ENCODE results near the gene EXT2.
A peak's percentile ranks its signal among the peaks of the same experiment; 100 is the strongest.

EXT2 gene

GRCh38 chr11:44095506-44096359 lies at the start of gene EXT2:
Gene EXT2 (plus strand): TSS chr11:44095678. CDS start chr11:44107713, 12,035 bp downstream.
- Mint-ChIP-seq H3K9me3 (ENCODE audit: low read depth) (no peaks in the 10 kb centered on the region), H3K27ac (peak within 1 kb of the TSS; percentile 56), H3K4me3 (peak within 1 kb of the TSS; percentile 90), H3K36me3 (no peaks in the 10 kb centered on the region), H3K4me1 (ENCODE audit: low read depth) (peaks cover 40% of the 10 kb centered on the region), H3K27me3 (no peaks in the 10 kb centered on the region)

- H3K27ac Mint-ChIP-seq, result no peak overlapping the region
- no peak overlapping the region for H3K4me3 Mint-ChIP-seq
- H3K36me3 Mint-ChIP-seq, result peaks cover 3% of the 10 kb centered on the region
- no peaks in the 10 kb centered on the region for H3K4me1 Mint-ChIP-seq (ENCODE audit: low read depth)
- peaks cover 5% of the 10 kb centered on the region for H3K9me3 Mint-ChIP-seq (ENCODE audit: low read depth)
- peaks cover 3% of the 10 kb centered on the region for H3K27me3 Mint-ChIP-seq
These were observed 49.3 kb upstream of the EXT2 start for GRCh38 chr11:44046182-44046581.

GRCh38 chr11:44047298-44047697 lies 48.2 kb upstream of the EXT2 start:
- no peaks in the 10 kb centered on the region for H3K36me3 Mint-ChIP-seq
- H3K9me3 Mint-ChIP-seq (ENCODE audit: low read depth), result no peaks in the 10 kb centered on the region
- H3K4me3 Mint-ChIP-seq, result no peak overlapping the region
- H3K27ac Mint-ChIP-seq, result no peak overlapping the region
- peaks cover 3% of the 10 kb centered on the region for H3K27me3 Mint-ChIP-seq
- no peaks in the 10 kb centered on the region for H3K4me1 Mint-ChIP-seq (ENCODE audit: low read depth)

- Mint-ChIP-seq H3K27ac (no peak within 1 kb of the TSS), H3K27me3 (peaks cover 3% of the 10 kb centered on the region), H3K4me1 (ENCODE audit: low read depth) (no peaks in the 10 kb centered on the region), H3K4me3 (no peak within 1 kb of the TSS), H3K36me3 (no peaks in the 10 kb centered on the region), H3K9me3 (ENCODE audit: low read depth) (no peaks in the 10 kb centered on the region)
These were observed 47.5 kb upstream of the EXT2 start, which contains the start of gene ACCSL for GRCh38 chr11:44047931-44048431. Gene ACCSL (plus strand): TSS chr11:44047981. CDS start chr11:44048037, 56 bp downstream.

DNA sequence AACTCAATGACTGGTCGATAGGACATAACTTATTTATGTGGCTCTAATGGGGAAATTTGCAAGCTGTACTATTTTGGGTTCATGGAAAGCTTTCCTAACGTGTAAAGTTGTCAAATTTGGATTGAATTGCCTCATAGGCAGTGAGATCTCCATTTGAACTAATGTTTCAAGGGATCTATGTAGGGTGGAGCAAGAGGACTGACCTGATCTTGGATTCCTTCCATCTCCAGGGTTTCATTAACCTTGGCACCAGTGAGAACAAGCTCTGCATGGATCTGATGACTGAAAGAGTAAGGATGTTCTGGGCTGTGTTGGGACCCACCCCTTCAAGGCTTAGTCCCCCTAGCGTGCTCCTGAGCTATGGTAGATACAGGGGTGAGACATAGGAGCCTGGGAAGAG lies 45.6 kb upstream of the EXT2 start:
- Mint-ChIP-seq H3K4me1 (ENCODE audit: low read depth) (no peaks in the 10 kb centered on the region), H3K9me3 (ENCODE audit: low read depth) (no peaks in the 10 kb centered on the region), H3K27ac (no peak overlapping the region), H3K4me3 (no peak overlapping the region), H3K27me3 (peaks cover 3% of the 10 kb centered on the region), H3K36me3 (no peaks in the 10 kb centered on the region)

GRCh38 chr11:44051171-44051570 lies 44.3 kb upstream of the EXT2 start:
- no peak overlapping the region for H3K27ac Mint-ChIP-seq
- H3K4me1 Mint-ChIP-seq (ENCODE audit: low read depth), result no peaks in the 10 kb centered on the region
- H3K4me3 Mint-ChIP-seq, result no peak overlapping the region
- no peaks in the 10 kb centered on the region for H3K9me3 Mint-ChIP-seq (ENCODE audit: low read depth)
- H3K27me3 Mint-ChIP-seq, result peaks cover 3% of the 10 kb centered on the region
- H3K36me3 Mint-ChIP-seq, result no peaks in the 10 kb centered on the region

GRCh38 chr11:44057340-44057739 lies 38.1 kb upstream of the EXT2 start:
- H3K4me3 Mint-ChIP-seq, result no peak overlapping the region
- no peaks in the 10 kb centered on the region for H3K36me3 Mint-ChIP-seq
- H3K27ac Mint-ChIP-seq, result no peak overlapping the region
- H3K9me3 Mint-ChIP-seq (ENCODE audit: low read depth), result no peaks in the 10 kb centered on the region
- H3K4me1 Mint-ChIP-seq (ENCODE audit: low read depth), result no peaks in the 10 kb centered on the region
- no peaks in the 10 kb centered on the region for H3K27me3 Mint-ChIP-seq

DNA sequence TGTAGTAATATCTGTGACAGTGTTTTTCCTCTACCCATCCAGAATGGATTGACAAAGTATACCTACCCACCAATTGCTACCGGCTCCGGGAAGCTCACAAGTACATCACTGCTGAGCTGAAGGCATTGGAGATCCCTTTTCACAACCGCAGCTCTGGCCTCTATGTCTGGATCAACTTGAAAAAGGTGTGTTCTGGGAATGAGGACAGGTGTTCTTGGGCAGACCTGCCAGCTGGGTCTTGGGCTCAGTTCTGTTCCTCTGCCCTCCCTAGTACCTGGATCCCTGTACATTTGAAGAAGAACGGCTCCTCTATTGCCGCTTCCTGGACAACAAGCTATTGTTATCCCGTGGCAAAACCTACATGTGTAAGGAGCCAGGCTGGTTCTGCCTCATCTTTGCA lies 37.2 kb upstream of the EXT2 start:
- H3K4me3 Mint-ChIP-seq, result no peak overlapping the region
- no peaks in the 10 kb centered on the region for H3K9me3 Mint-ChIP-seq (ENCODE audit: low read depth)
- no peaks in the 10 kb centered on the region for H3K36me3 Mint-ChIP-seq
- no peaks in the 10 kb centered on the region for H3K4me1 Mint-ChIP-seq (ENCODE audit: low read depth)
- no peak overlapping the region for H3K27ac Mint-ChIP-seq
- H3K27me3 Mint-ChIP-seq, result no peaks in the 10 kb centered on the region

DNA sequence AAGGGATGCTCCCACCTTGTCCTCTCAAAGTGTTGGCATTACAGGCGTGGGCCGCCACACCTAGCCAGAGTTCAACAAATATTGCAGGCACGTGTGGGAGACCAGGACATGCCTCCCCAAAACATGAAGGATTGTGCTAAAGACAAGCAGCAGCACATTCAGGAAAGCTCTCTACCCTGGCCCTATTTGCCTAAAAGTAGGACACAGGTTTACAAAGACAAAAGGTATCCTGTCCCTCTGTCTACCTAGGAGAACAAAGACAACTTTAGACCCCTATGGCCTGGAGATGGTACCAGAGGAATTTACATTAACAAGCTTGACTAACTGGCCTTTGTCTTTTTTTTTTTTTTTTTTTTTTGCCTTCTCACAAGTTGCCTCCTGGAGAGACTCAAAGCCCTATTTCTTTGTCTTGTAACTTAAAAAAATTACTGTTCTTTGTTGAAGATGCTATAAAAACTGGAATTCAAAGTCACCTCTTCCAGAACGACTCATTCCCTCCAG lies 30.3 kb upstream of the EXT2 start:
- peak overlapping the region; percentile 89 for H3K4me3 Mint-ChIP-seq

GRCh38 chr11:44065841-44066731 lies 29.4 kb upstream of the EXT2 start, which contains the start of gene ACCS:
Gene ACCS (plus strand): TSS chr11:44066270. CDS start chr11:44067628, 1,358 bp downstream.
- H3K36me3 Mint-ChIP-seq, result peaks cover 4% of the 10 kb centered on the region
- no peaks in the 10 kb centered on the region for H3K27me3 Mint-ChIP-seq
- H3K27ac Mint-ChIP-seq, result peak within 1 kb of the TSS; percentile 84
- no peaks in the 10 kb centered on the region for H3K9me3 Mint-ChIP-seq (ENCODE audit: low read depth)
- H3K4me3 Mint-ChIP-seq, result peak within 1 kb of the TSS; percentile 89
- H3K4me1 Mint-ChIP-seq (ENCODE audit: low read depth), result peaks cover 30% of the 10 kb centered on the region

More for the DNA sequence above, 30.3 kb upstream of the EXT2 start:
- H3K4me1 Mint-ChIP-seq (ENCODE audit: low read depth), result peaks cover 28% of the 10 kb centered on the region
- H3K27ac Mint-ChIP-seq, result peak overlapping the region; percentile 84
- H3K36me3 Mint-ChIP-seq, result peaks cover 4% of the 10 kb centered on the region
- no peaks in the 10 kb centered on the region for H3K9me3 Mint-ChIP-seq (ENCODE audit: low read depth)
- no peaks in the 10 kb centered on the region for H3K27me3 Mint-ChIP-seq

DNA sequence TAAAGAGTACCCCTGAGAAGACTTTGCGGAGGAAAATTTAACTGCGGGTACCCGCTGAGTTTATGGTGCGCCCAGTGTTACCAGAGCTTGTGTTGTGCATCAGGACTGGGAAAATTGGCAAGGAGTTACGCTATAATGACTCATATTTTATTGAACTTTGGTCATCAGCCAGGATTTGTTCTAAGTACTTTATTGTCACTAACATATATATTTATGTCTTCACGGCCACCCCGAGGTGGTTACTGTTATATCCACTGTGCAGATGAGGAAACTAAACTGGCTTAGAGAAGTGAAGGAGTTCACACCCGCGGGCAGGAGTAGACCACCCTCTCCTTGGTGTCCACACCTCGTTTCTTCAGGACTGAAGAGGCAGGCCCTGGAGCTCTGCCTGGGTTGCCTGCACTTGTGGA lies 28.7 kb upstream of the EXT2 start:
- Mint-ChIP-seq H3K27ac (peak overlapping the region; percentile 84), H3K36me3 (peaks cover 4% of the 10 kb centered on the region), H3K9me3 (ENCODE audit: low read depth) (no peaks in the 10 kb centered on the region), H3K4me3 (peak overlapping the region; percentile 89), H3K4me1 (ENCODE audit: low read depth) (peaks cover 30% of the 10 kb centered on the region), H3K27me3 (no peaks in the 10 kb centered on the region)

DNA sequence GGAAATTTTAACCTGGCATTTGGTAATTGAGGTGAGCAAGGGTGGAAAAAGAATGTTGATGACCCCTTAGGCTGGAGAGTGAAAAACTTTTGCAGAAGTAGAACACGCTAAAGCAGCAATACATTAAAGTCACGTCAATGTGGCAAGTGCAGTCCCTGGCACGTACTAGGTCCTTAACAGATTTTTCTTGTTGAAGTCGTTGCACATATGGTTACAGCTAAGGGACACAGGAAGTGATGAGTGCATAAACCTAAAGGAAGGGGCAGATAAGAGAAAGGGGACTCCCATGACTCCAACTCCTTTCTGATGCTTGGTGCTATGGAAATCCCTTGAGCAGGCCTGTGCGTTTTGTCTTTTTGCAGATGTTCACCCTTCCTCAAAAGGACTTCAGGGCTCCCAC lies 28.2 kb upstream of the EXT2 start:
- Mint-ChIP-seq H3K27ac (no peak overlapping the region), H3K4me3 (peak overlapping the region; percentile 89), H3K4me1 (ENCODE audit: low read depth) (peaks cover 30% of the 10 kb centered on the region), H3K36me3 (peaks cover 4% of the 10 kb centered on the region), H3K9me3 (ENCODE audit: low read depth) (no peaks in the 10 kb centered on the region), H3K27me3 (no peaks in the 10 kb centered on the region)

DNA sequence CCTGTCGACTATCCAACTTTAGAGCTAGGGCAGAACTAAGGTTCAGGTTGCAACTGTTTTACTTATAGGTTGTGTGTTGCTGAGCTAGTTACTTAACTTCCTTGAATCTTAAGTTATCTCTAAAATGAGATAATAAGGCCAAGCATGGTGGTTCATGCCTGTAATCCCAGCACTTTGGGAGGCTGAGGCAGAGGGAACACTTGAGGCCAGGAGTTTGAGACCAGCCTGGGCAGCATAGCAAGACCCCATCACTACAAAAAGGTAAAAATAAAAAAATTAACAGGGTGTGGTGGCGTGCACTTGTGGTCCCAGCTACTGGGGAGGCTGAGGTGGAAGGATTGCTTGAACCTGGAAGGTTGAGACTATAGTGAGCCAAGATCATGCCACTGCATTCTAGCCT lies 27.3 kb upstream of the EXT2 start:
- Mint-ChIP-seq H3K27me3 (no peaks in the 10 kb centered on the region), H3K27ac (no peak overlapping the region), H3K4me3 (no peak overlapping the region), H3K9me3 (ENCODE audit: low read depth) (no peaks in the 10 kb centered on the region), H3K4me1 (ENCODE audit: low read depth) (peaks cover 30% of the 10 kb centered on the region), H3K36me3 (peaks cover 4% of the 10 kb centered on the region)

DNA sequence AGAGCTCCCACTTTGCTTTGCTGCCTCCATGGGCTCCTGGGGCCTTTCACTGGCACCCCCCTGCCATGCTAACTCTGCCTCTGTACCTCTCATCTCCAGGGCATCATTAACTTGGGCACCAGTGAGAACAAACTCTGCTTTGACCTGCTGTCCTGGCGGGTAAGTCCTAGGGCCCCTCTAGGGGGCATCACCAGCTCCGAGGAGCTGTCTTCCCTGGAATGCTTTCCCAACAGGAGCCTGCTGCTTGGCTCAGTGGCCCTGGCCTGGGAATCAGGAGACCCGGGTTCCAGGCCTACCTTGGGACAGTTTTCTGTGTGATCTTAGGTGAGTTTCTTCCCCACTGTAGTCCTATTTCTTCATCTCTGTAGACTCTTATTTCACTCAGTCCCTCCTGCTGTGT lies 24.3 kb upstream of the EXT2 start:
- Mint-ChIP-seq H3K27ac (no peak overlapping the region), H3K36me3 (peaks cover 6% of the 10 kb centered on the region), H3K4me3 (no peak overlapping the region)

More for the DNA sequence above, 24.3 kb upstream of the EXT2 start:
- Mint-ChIP-seq H3K4me1 (ENCODE audit: low read depth) (peaks cover 19% of the 10 kb centered on the region), H3K27me3 (no peaks in the 10 kb centered on the region), H3K9me3 (ENCODE audit: low read depth) (no peaks in the 10 kb centered on the region)
